ENCODE measurements around the gene VTN. TPM values are rescaled to one million over a fixed set of nuclear protein-coding genes. Genes with fewer than 3 reads are reported as not detected.

Gene VTN
- total RNA-seq, 1 experiment from 2014 or later = 0.08 TPM

DNA sequence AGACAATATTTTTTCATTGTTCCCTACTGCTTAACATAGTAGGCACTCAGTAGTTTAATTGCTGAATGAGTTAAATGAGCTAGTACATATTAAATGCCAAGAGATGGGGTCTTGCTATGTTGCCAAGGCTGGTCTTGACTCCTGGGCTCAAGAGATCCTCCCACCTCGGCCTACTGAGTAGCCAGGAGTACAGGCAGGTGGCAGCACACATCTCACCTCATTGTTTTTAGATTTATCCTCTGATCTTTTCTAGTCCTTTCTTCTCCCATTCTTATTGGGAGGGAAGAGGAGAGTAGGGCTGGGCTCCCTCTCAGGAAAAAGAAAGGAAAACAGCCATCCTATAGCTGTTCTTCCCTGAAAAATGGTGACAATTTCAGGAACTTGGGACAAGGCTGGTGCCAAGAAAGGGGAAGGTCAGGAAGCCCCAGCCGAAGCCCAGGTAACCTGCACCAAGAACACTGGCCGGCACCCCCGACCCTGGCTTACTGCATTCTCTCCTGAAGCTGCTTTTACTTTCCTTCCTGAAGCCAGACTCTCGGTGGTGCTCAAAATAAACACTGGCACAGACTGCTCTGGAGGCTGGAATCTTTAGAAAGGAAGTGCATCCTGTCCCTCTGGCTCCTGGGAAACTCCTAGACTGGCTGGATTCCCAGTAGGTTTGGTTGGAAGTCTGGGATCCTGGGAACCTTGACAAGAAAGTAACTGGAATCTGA is 31.9 kb downstream of the VTN start:
- no peak for DNase-seq (ENCODE audit: low read depth in 1 of 2, low spot score in 2 of 2)
- Histone ChIP-seq H3K4me3 (no peak overlapping the region), H3K27ac (no peak overlapping the region), H3K4me1 (replicated peaks) (peaks cover 26% of the 10 kb centered on the region), H3K36me3 (peaks cover 50% of the 10 kb centered on the region), H3K27me3 (replicated peaks) (no peaks in the 10 kb centered on the region), H3K9me3 (replicated peaks) (no peaks in the 10 kb centered on the region)

DNA sequence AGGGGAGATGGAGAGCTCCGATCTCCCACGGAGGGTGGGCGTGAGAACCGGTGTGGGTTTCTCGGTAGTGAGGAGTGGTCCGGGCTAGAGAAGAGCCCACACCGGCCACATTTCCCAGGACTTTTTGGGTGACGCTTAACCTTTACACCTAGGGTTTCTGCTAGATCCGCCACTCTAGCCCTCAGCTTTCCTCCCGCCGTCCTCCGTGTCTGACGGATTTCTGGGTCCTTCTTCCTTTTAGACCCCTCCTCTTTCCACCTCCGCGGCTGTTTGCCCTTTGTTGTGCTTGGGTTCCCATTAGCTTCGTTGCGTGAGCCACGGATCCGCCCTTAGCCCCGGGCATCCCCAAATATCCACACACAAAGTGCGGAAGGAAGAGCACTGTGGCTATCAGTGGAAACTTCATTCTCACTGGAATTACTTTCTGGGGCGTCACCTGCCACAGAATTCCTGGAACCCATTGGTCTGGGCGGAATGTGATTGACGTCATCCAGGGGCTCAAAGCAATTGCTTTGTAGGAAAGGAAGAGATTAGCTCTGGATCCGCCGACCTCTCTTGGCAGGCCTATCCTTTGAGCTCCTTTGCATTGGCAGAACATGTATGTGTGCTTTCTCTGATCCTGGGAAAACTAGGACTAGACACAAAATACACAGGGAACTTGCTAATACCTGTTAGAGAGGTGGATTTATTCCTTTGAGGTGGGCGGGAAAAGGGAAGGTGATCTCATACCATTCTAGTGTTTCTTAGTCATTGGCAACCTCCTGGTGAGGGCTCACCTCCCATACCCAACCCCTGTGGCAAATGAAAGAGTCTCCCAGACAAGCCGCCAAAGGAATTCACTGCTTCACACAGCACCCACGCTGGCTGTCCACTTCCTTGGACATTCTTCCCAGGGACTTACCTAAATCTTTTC is 33.9 kb downstream of the VTN start:
- peak overlapping the region; percentile 91 for H3K27ac ChIP-seq
- peak overlapping the region; percentile 65 for H3K4me3 ChIP-seq
- H3K9me3 ChIP-seq (replicated peaks) = no peaks in the 10 kb centered on the region
- peaks cover 26% of the 10 kb centered on the region for H3K4me1 ChIP-seq (replicated peaks)
- peaks cover 31% of the 10 kb centered on the region for H3K36me3 ChIP-seq
- DNase-seq (ENCODE audit: low read depth in 1 of 2, low spot score in 2 of 2) = peak; percentile 79 to 82
- no peaks in the 10 kb centered on the region for H3K27me3 ChIP-seq (replicated peaks)

DNA sequence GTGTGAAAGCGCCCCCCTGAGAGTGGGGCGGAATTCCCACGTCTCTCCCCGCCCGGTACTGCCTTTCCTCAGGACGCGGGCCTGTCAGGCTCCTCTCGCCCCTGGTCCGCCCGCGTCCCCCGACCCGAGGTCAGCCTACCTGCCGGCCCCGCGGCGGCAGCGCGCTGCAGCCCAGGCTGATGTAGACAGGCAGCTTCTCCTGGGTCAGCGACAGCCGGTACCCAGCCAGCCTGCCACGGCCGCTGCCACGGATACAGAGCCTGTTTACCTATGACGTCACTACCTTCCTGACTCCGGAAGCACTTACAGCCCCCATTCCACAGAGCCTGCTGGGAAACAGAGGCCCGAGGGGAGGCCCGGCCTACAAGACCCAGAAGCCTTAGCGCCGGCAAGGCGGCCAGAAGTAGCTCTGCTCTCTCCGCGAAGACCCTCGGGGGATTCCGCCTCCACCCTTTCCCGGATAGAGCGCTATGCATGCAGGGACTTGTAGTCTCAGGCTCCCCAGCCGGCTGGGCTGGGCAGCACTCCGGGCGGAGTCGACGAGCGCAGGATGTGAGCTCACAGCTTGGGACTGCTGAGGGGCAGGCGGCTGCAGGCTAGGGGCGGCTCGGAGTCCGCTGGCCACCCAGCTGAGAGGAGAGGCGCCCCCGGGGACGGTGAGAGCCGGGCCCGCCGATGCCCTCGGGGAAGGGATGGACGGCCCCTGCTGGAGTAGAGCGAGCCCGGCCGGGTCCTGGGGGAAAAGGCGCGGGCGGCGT is 34.7 kb downstream of the VTN start, which contains the start of the genes IFT20 and TNFAIP1:
TSS of gene IFT20 (minus strand) at position 272 of the 758 bp plus-strand sequence. CDS start 3,487 bp downstream, outside the sequence.
TSS of gene TNFAIP1 (plus strand) at position 561 of the 758 bp plus-strand sequence. CDS start 3,761 bp downstream, outside the sequence.
- no peaks in the 10 kb centered on the region for H3K27me3 ChIP-seq (replicated peaks)
- DNase-seq (ENCODE audit: low read depth in 1 of 2, low spot score in 2 of 2) = peak; percentile 98 to 100
- H3K27ac ChIP-seq = peak within 1 kb of the TSS; percentile 91
- H3K4me3 ChIP-seq = peak within 1 kb of the TSS; percentile 65
- no peaks in the 10 kb centered on the region for H3K9me3 ChIP-seq (replicated peaks)
- H3K36me3 ChIP-seq = peaks cover 23% of the 10 kb centered on the region; the same call in 1 of the 2 replicates
- H3K4me1 ChIP-seq (replicated peaks) = peaks cover 26% of the 10 kb centered on the region

DNA sequence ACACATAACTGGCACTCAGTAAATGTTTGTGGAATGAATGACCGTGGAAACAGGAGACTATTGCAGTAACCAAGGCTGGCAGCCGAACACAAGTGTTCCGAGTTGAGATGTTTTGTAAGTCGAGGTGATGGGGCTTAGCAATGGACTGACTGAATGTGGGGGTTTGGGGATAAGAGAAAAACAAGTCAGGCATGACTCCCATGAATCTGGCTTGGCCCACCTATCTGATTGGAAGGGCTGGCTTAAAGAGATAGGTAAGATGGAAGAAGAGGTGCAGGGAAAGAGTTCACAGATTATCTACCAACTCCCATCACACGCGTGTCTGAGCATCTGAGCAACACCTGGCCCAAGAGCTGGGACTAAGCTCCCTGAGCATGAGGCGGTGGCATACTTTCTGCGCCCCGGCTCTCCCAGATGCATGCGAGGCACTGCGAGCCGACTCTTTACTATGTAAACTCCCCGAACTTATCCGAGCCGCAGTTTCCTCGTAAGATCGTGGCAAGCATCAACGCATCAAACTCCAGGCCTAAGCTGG is 35.4 kb downstream of the VTN start:
- Histone ChIP-seq H3K36me3 (peaks cover 19% of the 10 kb centered on the region), H3K4me1 (replicated peaks) (peaks cover 26% of the 10 kb centered on the region), H3K27me3 (replicated peaks) (no peaks in the 10 kb centered on the region), H3K4me3 (peak overlapping the region; percentile 65), H3K9me3 (replicated peaks) (no peaks in the 10 kb centered on the region), H3K27ac (peak overlapping the region; percentile 76)
- DNase-seq (ENCODE audit: low read depth in 1 of 2, low spot score in 2 of 2) = no peak

DNA sequence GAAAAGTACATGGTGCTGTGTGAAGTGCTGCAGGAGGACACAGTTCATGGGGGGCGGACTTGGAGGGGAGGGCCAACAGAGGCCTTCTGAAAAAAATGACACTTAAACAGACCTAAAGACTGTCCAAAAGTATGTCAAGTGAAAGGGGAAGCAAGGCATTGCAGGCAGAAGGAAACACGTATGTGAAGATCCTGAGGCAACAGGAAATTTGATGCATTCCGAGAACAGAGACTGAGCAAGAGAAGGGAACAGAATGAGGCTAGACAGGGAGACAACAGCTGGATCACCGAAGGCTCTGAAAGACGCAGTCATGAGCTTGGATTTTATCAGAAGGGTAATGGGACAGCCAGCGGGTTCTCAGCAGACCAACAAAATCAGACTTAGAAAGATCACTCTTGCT is 35.9 kb downstream of the VTN start:
- DNase-seq (ENCODE audit: low read depth in 1 of 2, low spot score in 2 of 2) = no peak
- H3K27ac ChIP-seq = no peak overlapping the region
- H3K36me3 ChIP-seq = peaks cover 23% of the 10 kb centered on the region

DNA sequence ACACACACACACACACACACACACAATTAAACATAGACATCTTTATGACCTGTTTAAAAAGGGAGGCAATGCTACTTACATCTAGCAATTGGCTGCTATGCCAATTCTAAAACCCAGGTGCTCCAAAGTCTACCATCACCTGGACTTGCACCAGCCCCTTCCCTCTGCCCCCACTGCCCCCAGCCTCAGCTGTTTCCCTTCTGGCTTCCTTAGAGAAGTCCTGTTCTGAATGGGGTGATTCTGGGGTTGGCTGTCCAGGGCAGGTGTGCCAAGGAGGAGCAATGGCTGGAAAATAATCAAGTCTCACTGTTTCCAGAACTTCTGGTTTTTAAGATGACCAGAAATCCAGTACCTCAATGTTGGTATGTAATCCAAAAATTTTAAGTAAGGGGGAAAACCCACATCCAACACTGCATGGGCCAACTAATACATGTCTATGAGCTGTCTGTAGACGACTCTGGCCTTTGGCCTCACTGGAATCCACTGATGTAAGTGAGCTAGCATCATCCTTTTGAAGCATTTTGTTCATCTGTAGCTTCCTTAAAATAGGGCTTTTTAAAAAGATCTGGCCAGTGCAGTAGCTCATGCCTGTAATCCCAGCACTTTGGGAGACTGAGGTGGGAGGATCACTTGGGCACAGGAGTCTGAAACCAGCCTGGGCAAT is 36.9 kb downstream of the VTN start:
- no peak overlapping the region for H3K4me3 ChIP-seq
- no peak overlapping the region for H3K27ac ChIP-seq
- H3K27me3 ChIP-seq (replicated peaks) = no peaks in the 10 kb centered on the region
- H3K36me3 ChIP-seq = peaks cover 32% of the 10 kb centered on the region
- H3K4me1 ChIP-seq (replicated peaks) = peaks cover 21% of the 10 kb centered on the region
- DNase-seq (ENCODE audit: low read depth in 1 of 2, low spot score in 2 of 2) = no peak
- no peaks in the 10 kb centered on the region for H3K9me3 ChIP-seq (replicated peaks)

More for the DNA sequence above, 35.9 kb downstream of the VTN start:
- Histone ChIP-seq H3K4me3 (peak overlapping the region; percentile 65), H3K27me3 (replicated peaks) (no peaks in the 10 kb centered on the region), H3K9me3 (replicated peaks) (no peaks in the 10 kb centered on the region), H3K4me1 (replicated peaks) (peaks cover 26% of the 10 kb centered on the region)

DNA sequence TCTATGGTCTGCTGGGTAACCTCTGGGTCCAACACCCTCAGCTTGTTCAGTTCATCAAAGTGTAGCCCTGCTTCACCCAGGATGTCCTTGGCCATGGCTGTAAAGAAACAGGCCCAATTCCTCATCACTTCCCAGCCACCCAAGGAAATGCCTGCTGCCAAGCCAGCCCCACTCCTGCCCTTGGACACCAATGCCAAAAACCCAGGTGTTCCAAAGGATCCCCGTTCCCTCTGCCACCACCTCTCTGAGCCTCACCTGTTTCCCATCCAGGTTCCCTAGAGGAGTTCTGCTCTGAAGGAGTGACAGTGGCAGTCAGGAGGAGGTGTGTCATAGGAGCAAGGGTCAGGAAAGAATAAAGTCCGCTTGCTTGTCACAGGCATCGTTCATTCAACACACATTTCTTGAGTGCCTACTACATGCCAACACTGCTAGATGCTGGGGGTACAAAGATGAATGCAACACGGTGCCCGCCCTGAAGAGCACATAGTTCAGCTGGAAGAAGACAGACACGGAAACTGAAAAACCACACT is 38.2 kb downstream of the VTN start:
- H3K4me3 ChIP-seq = no peak overlapping the region
- no peak overlapping the region for H3K27ac ChIP-seq
- peaks cover 13% of the 10 kb centered on the region for H3K4me1 ChIP-seq (replicated peaks)
- H3K36me3 ChIP-seq = peaks cover 37% of the 10 kb centered on the region
- no peaks in the 10 kb centered on the region for H3K27me3 ChIP-seq (replicated peaks)
- H3K9me3 ChIP-seq (replicated peaks) = no peaks in the 10 kb centered on the region
- no peak for DNase-seq (ENCODE audit: low read depth in 1 of 2, low spot score in 2 of 2)

DNA sequence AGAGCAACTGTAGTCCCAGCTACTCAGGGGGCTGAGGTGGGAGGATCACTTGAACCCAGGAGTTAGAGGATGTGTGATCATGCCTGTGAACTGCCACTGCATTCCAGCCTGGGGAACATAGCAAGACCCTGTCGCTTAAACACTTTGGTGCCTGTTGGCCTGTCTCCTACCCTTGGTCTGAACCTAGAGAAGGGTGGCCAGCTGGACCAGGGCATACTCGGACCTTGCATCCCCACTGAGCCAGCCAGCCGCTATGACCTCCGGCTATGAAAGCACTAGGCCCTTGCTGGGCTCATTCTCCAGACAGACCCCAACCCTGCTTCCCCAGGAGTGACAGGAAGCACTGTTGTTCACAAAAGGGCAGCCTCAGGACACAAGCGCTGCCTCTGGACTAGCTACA is 39.4 kb downstream of the VTN start:
- DNase-seq (ENCODE audit: low read depth in 1 of 2, low spot score in 2 of 2) = no peak
- H3K4me1 ChIP-seq (replicated peaks) = peaks cover 7% of the 10 kb centered on the region
- H3K9me3 ChIP-seq (replicated peaks) = no peaks in the 10 kb centered on the region
- no peaks in the 10 kb centered on the region for H3K27me3 ChIP-seq (replicated peaks)
- H3K27ac ChIP-seq = no peak overlapping the region
- no peak overlapping the region for H3K4me3 ChIP-seq
- H3K36me3 ChIP-seq = peaks cover 40% of the 10 kb centered on the region

DNA sequence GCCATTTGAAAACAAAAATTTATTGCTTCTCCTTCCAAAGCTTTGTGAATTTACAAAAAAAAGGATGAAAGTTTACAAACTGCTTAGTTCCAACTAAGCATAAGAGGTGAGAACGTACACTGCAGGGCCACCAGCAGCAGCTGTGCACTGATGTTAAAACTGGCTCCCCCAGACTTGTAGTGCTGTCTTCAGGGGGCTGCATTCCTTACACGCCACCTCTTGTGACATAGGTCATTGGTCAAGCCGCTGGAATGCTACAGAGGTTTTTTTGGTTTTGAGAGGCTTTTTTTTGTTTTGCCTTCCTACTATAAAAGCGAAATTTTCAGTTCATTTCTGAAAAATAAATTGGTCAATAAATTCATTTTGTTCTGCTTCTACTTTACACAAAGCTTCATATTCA is 41.8 kb downstream of the VTN start:
- no peaks in the 10 kb centered on the region for H3K4me1 ChIP-seq (replicated peaks)
- peaks cover 37% of the 10 kb centered on the region for H3K36me3 ChIP-seq
- DNase-seq (ENCODE audit: low read depth in 1 of 2, low spot score in 2 of 2) = no peak

DNA sequence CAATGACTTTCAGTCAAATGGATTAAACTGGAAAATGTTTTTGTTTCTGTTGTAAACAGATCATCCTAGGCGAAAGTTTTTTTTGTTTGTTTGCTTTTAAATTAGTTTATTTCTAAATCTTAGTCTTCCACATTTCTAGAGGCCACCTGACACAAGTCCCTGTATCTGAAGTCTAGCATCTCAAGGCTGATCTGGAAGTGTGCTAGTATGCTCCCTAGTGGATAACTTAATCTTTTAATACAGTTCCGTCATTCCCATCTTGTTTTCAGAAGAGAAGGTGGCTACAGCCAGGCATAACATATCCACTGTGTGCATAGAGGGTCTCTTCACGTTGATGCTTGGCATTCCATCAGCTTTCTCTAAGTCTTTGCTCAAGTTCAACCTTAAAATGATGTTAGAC is 42.4 kb downstream of the VTN start:
- Histone ChIP-seq H3K36me3 (peaks cover 37% of the 10 kb centered on the region), H3K27me3 (replicated peaks) (no peaks in the 10 kb centered on the region), H3K4me3 (no peak overlapping the region), H3K9me3 (replicated peaks) (no peaks in the 10 kb centered on the region), H3K4me1 (replicated peaks) (no peaks in the 10 kb centered on the region), H3K27ac (no peak overlapping the region)
- no peak for DNase-seq (ENCODE audit: low read depth in 1 of 2, low spot score in 2 of 2)

More for the DNA sequence above, 41.8 kb downstream of the VTN start:
- no peaks in the 10 kb centered on the region for H3K27me3 ChIP-seq (replicated peaks)
- H3K27ac ChIP-seq = no peak overlapping the region
- H3K4me3 ChIP-seq = no peak overlapping the region
- no peaks in the 10 kb centered on the region for H3K9me3 ChIP-seq (replicated peaks)

DNA sequence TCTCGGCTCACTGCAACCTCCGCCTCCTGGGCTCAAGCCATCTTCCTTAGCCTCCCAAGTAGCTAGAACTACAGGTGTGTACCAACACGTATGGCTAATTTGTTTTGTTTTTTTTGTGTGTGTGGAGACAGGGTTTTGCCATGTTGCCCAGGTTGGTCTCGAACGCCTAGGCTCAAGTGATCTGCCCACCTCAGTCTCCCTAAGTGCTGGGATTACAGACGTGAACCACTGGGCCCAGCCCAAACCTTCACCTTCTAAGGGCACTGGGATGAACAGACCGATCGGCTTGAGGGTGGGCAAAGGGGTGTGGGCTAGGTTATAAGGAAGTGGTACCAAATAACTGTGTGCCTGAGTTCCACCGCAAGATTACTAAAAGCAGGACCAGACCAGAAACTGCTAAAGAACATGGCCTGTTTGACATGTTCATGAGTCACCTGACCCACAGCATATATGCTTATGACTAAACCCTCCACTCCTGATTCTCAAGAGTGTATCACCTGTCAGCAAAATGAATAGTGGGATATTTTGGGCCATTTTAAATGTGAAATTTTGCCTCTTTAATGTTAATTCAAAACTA is 43.0 kb downstream of the VTN start:
- Histone ChIP-seq H3K27ac (no peak overlapping the region), H3K36me3 (peaks cover 37% of the 10 kb centered on the region), H3K9me3 (replicated peaks) (no peaks in the 10 kb centered on the region), H3K4me1 (replicated peaks) (no peaks in the 10 kb centered on the region), H3K4me3 (no peak overlapping the region), H3K27me3 (replicated peaks) (no peaks in the 10 kb centered on the region)
- peak in 1 of 2 experiments; percentile 17 for DNase-seq (ENCODE audit: low read depth in 1 of 2, low spot score in 2 of 2)

DNA sequence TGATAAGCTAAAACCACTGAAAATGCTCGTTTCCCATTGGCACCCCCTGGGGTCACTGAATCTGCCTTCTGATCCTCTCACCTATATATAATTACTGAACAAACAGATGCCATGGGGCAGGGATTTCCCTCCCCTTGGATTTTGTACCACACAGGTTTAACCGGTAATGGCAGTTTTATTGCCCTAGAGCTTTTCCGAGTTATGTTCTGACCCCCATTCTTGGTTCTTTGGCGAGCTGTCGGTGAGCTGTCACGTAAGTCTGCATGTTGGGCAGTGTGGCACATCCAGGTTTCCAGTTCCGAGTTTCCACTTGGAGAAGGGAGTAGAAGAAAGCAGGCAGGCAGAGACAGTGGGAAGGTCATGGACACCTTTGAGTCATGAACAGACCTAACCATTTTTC is 44.0 kb downstream of the VTN start:
- no peaks in the 10 kb centered on the region for H3K9me3 ChIP-seq (replicated peaks)
- no peak overlapping the region for H3K4me3 ChIP-seq
- no peak for DNase-seq (ENCODE audit: low read depth in 1 of 2, low spot score in 2 of 2)
- no peaks in the 10 kb centered on the region for H3K4me1 ChIP-seq (replicated peaks)
- H3K27me3 ChIP-seq (replicated peaks) = no peaks in the 10 kb centered on the region
- no peak overlapping the region for H3K27ac ChIP-seq
- peaks cover 37% of the 10 kb centered on the region for H3K36me3 ChIP-seq
